OCI-LY7 (cell line): ENCODE measurements around the gene XRCC4. TPM values are rescaled to one million over a fixed set of nuclear protein-coding genes. Genes with fewer than 3 reads are reported as not detected.

ENCODE experiments used
- BruUV-seq: library from RNA; stranded (reverse); fragments of 400-500 nt; replicated peaks from 2 replicates; lab custom pipeline; 2021; lab: Mats Ljungman, UMichigan
- CTCF ChIA-PET: fragments of 300-600 bp; sonication (Branson Sonifier 250); formaldehyde crosslinking; loops from one replicate; lab custom pipeline; 2022; ENCODE audit warnings: antibody characterized with exemption; ENCODE audit not compliant: unreplicated experiment; lab: Charles Lee
- POLR2A ChIA-PET: fragments of 300-600 bp; sonication (Branson Sonifier 250); formaldehyde crosslinking; loops from one replicate; lab custom pipeline; 2022; ENCODE audit warnings: antibody characterized with exemption; lab: Charles Lee
- DNase-seq: peaks from one replicate; pipeline ENCODE4 v3.0.0-alpha.2; 2015; ENCODE audit warnings: low spot score
- H2AFZ ChIP-seq: fragments of 200-600 bp; sonication (generic), shearing (Covaris generic); 2 replicates; pipeline ENCODE4 v1.6.1; 2014; ENCODE audit warnings: mild to moderate bottlenecking, antibody characterized with exemption, low read length, moderate library complexity
- H3K27ac ChIP-seq: fragments of 200-600 bp; sonication (generic); 2 replicates; pipeline ENCODE4 v1.5.1; 2014; ENCODE audit warnings: mixed run types, low read depth, mild to moderate bottlenecking, moderate library complexity, low read length, inconsistent platforms; ENCODE audit not compliant: poor library complexity, severe bottlenecking
- H3K36me3 ChIP-seq: fragments of 200-600 bp; sonication (generic); 2 replicates; pipeline ENCODE4 v1.6.1; 2014; ENCODE audit warnings: mild to moderate bottlenecking, antibody characterized with exemption, low read length, moderate library complexity, mixed read lengths; ENCODE audit not compliant: insufficient read depth
- H3K4me1 ChIP-seq: fragments of 200-600 bp; sonication (generic); 2 replicates; pipeline ENCODE4 v1.5.1; 2014; ENCODE audit warnings: mild to moderate bottlenecking, low read length; ENCODE audit not compliant: insufficient read depth, poor library complexity, severe bottlenecking
- H3K4me2 ChIP-seq: fragments of 200-600 bp; sonication (generic); 2 replicates; pipeline ENCODE4 v1.6.1; 2014; ENCODE audit warnings: mild to moderate bottlenecking, low read length
- H3K4me3 ChIP-seq: fragments of 200-600 bp; sonication (generic); 2 replicates; pipeline ENCODE4 v1.5.1; 2014; ENCODE audit warnings: mild to moderate bottlenecking, low read depth, low read length; ENCODE audit not compliant: poor library complexity, severe bottlenecking
- H3K79me2 ChIP-seq: fragments of 200-600 bp; sonication (generic); 2 replicates; pipeline ENCODE4 v1.6.1; 2016; ENCODE audit warnings: low read depth, mild to moderate bottlenecking, low read length, moderate library complexity, mixed read lengths; ENCODE audit not compliant: insufficient read depth
- H3K9me2 ChIP-seq: fragments of 200-600 bp; sonication (generic); 2 replicates; pipeline ENCODE4 v1.6.1; 2016; ENCODE audit warnings: mild to moderate bottlenecking, low read length, mixed read lengths; ENCODE audit not compliant: insufficient read depth
- H3K9me3 ChIP-seq: fragments of 200-600 bp; sonication (generic); 2 replicates; pipeline ENCODE4 v1.6.1; 2014; ENCODE audit warnings: mild to moderate bottlenecking, mixed run types, low read length, mixed read lengths
- H4K20me1 ChIP-seq: fragments of 200-600 bp; sonication (generic); 2 replicates; pipeline ENCODE4 v1.6.1; 2014; ENCODE audit warnings: mild to moderate bottlenecking, antibody characterized with exemption, low read length, moderate library complexity, mixed read lengths; ENCODE audit not compliant: insufficient read depth
- CTCF ChIP-seq: fragments of 200-600 bp; sonication (generic); conservative IDR thresholded peaks from 2 replicates; pipeline ENCODE4 v1.5.1; 2014; ENCODE audit warnings: mild to moderate bottlenecking, antibody characterized with exemption, low read length, moderate library complexity, mixed read lengths
- EZH2phosphoT487 ChIP-seq: fragments of 200-600 bp; sonication (generic); IDR thresholded peaks from 2 replicates; pipeline ENCODE4 v1.6.1; 2018; ENCODE audit warnings: low read depth, borderline replicate concordance, mild to moderate bottlenecking, mixed run types, antibody characterized with exemption, low read length, moderate library complexity, mixed read lengths
- intact Hi-C: fragments of 100-400 bp; cut with micrococcal nuclease; formaldehyde crosslinking; loops from one replicate; pipeline ENCODE4 v1.10.0; 2022; ENCODE audit not compliant: unreplicated experiment
- total RNA-seq, 2 experiments: library from RNA; depleted of rRNA in 1 of 2; stranded (reverse); fragments of >200 nt in 1 of 2; shearing (Covaris generic) in 1 of 2; gene quantifications; 2 replicates each; pipeline ENCODE4 v1.2.3, GENCODE V29; 2014 to 2022

Gene XRCC4
- total RNA-seq, 2 experiments from 2014 or later = 14.5 to 23.3 TPM

GRCh38 chr5:83104021-83104420 lies 26.7 kb downstream of the XRCC4 start:
- Histone ChIP-seq H3K9me3 (no peaks in the 10 kb centered on the region), H4K20me1 (no peaks in the 10 kb centered on the region), H3K79me2 (no peaks in the 10 kb centered on the region), H3K4me1 (no peaks in the 10 kb centered on the region), H3K4me2 (no peak overlapping the region), H3K36me3 (no peaks in the 10 kb centered on the region), H3K27ac (no peak overlapping the region), H3K9me2 (no peaks in the 10 kb centered on the region), H2AFZ (no peak overlapping the region), H3K4me3 (no peak overlapping the region)
- BruUV-seq = no TSS peak
- CTCF ChIA-PET = no interaction called here
- DNase-seq = no peak
- POLR2A ChIA-PET = no interaction called here
- TF ChIP-seq EZH2phosphoT487 = no peak
- intact Hi-C loops = no loop called here

GRCh38 chr5:83107692-83108420 lies 30.5 kb downstream of the XRCC4 start:
- CTCF ChIA-PET = no interaction called here
- BruUV-seq = no TSS peak
- POLR2A ChIA-PET = interaction anchor here (1.0 kb wide), 1 partner anchor 11 kb away, joined by 4 read pairs; no protein-coding TSS in a partner anchor

GRCh38 chr5:83109380-83109779 lies 32.0 kb downstream of the XRCC4 start:
- H4K20me1 ChIP-seq = no peaks in the 10 kb centered on the region
- H3K9me2 ChIP-seq = no peaks in the 10 kb centered on the region
- TF ChIP-seq EZH2phosphoT487 (no peak), CTCF (no peak)
- no peaks in the 10 kb centered on the region for H3K9me3 ChIP-seq
- CTCF ChIA-PET = no interaction called here
- no peak overlapping the region for H2AFZ ChIP-seq
- DNase-seq = no peak
- H3K79me2 ChIP-seq = no peaks in the 10 kb centered on the region
- no TSS peak for BruUV-seq
- H3K4me3 ChIP-seq = no peak overlapping the region
- peaks cover 19% of the 10 kb centered on the region for H3K36me3 ChIP-seq
- intact Hi-C loops = no loop called here
- POLR2A ChIA-PET = interaction anchor here (0.9 to 1.0 kb wide), 2 partner anchors 25 to 31 kb away, joined by 3 to 6 read pairs; no protein-coding TSS in a partner anchor
- H3K27ac ChIP-seq = no peak overlapping the region
- no peaks in the 10 kb centered on the region for H3K4me1 ChIP-seq
- H3K4me2 ChIP-seq = no peak overlapping the region

More at GRCh38 chr5:83107692-83108420, 30.5 kb downstream of the XRCC4 start:
- intact Hi-C loops = no loop called here
- Histone ChIP-seq H3K4me2 (no peak overlapping the region), H3K9me3 (no peaks in the 10 kb centered on the region), H2AFZ (no peak overlapping the region), H3K9me2 (no peaks in the 10 kb centered on the region), H3K27ac (no peak overlapping the region), H3K79me2 (no peaks in the 10 kb centered on the region), H4K20me1 (no peaks in the 10 kb centered on the region), H3K4me3 (no peak overlapping the region), H3K36me3 (peaks cover 7% of the 10 kb centered on the region), H3K4me1 (no peaks in the 10 kb centered on the region)
- no peak for DNase-seq
- TF ChIP-seq EZH2phosphoT487 (no peak), CTCF (no peak)
